LNCaP clone FGC (cell line): ENCODE results near the gene VCAN.

Experiments used
- DNase-seq: peaks from one replicate; pipeline ENCODE4 v3.0.0-alpha.2; 2011; ENCODE audit warnings: low read depth
- H3K4me3 ChIP-seq: 2 replicates; pipeline ENCODE4 v1.5.1; 2011; ENCODE audit warnings: mild to moderate bottlenecking, low read depth, low read length, control low read depth
- CTCF ChIP-seq: IDR thresholded peaks from 2 replicates; pipeline ENCODE4 v1.5.1; 2012; ENCODE audit warnings: mild to moderate bottlenecking; ENCODE audit not compliant: control insufficient read depth, insufficient read depth; ENCODE audit errors: extremely low read depth

Gene VCAN

GRCh38 chr5:83510260-83510659, 38.7 kb downstream of the VCAN start:
- H3K4me3 ChIP-seq: no peak overlapping the region
- DNase-seq: no peak
- TF ChIP-seq CTCF: no peak

DNA sequence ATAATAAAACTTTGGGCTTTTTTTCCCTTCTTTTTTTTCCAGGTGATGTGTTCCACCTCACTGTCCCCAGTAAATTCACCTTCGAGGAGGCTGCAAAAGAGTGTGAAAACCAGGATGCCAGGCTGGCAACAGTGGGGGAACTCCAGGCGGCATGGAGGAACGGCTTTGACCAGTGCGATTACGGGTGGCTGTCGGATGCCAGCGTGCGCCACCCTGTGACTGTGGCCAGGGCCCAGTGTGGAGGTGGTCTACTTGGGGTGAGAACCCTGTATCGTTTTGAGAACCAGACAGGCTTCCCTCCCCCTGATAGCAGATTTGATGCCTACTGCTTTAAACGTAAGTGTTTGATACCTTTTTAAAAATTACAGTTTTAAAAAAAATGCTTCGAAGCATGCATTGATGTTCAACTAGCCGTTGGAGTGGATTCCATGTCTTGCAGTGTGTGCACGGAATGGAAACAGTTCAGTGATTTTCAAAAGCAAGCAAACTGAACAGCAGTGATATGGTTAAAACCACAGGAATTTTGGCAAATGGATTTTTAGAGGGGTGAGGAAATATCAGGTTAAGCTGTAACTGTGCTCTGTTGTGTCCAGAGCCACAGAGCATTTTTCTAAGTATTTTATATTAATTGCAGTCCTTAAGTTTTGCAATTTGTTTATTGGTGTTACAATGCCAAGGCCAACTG, 40.7 kb downstream of the VCAN start:
- no peak for TF ChIP-seq CTCF
- H3K4me3 ChIP-seq: no peak overlapping the region
- DNase-seq: no peak

DNA sequence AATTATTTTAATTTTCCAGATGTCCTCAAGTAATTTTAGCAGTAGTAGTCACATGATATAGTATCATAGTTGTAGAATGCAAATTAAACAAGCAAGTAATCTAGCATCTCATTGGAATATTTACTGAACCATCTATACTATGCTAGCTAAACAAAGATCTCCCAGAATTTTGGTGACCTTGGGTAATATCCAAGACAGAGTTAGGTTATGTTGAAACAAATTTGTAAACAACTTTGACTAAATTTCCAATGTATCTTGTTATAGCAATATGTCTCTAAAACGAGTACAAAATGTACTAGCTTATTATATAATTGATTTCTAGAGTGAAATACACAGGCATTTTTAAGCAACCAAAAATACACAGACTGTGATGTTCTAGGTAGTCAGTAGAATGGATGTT, 41.5 kb downstream of the VCAN start:
- DNase-seq: no peak
- no peak for TF ChIP-seq CTCF
- H3K4me3 ChIP-seq: no peak overlapping the region

GRCh38 chr5:83513491-83513890, 41.9 kb downstream of the VCAN start:
- no peak for TF ChIP-seq CTCF
- H3K4me3 ChIP-seq: no peak overlapping the region
- DNase-seq: no peak

DNA sequence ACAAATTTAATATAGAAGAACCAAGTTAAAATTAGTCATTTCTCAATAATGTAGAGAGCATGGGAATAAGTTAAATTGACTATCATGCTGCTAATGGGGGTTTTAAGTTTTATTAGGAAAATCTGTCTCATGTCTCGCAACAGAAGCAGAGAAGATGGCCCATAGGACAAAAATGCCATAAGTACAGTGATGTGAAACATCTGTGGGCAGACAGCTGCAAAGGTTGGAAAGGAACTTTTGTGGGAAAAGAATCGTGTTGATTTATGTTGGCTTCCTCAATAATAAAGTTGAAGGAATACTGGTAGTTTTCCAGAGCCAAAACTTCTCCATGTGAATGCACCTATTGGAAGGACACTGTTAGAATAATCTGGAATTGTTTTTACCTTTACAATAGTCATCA, 44.8 kb downstream of the VCAN start:
- no peak for TF ChIP-seq CTCF
- DNase-seq: no peak
- H3K4me3 ChIP-seq: no peak overlapping the region

DNA sequence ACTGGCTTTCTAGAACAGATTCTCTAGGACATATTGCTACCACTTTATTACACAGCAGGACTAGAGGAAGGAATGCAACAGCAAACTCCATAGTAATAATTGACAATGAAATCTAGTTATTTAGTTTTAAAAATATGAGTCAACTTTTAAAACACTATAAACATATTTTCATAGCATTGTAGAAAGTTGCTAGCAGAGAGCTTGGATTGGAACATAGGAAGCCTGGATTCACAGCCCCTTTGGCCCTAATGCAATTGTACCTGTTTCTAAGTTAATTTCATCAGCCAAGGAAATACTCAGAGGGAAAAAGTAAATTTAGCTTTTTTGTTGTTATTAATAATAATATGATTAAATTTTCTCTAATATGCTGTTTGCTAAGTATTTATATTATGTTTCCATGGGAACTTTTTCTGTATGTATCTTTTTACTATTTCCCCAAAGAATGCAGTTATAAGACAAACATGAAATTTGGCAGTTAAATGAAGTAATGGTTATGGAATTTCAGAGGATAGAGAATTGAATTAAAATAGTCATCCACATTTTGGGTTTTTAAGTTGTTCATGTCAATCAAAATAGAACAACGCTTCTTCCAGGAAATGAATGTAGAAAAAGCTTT, 45.6 kb downstream of the VCAN start:
- DNase-seq: no peak
- TF ChIP-seq CTCF: no peak
- H3K4me3 ChIP-seq: no peak overlapping the region

DNA sequence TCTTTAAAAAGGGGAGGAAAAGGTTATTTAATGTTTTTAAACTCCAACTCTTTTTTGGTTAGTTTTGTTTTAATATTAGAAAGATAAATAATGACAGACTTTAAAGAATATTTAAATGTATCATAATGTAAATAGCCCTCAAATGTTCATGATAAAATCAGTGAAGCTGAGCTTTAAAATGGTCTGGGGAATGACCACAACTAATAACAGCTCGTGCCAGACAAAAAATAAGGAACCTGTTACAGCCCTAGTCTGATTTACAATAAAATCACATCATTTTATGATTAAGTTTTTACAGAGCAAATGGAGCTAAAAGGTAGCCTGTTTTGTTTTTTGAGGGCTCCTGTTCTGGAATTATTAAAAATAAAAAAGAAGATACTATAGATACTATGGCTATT, 46.1 kb downstream of the VCAN start:
- TF ChIP-seq CTCF: no peak
- no peak for DNase-seq
- H3K4me3 ChIP-seq: no peak overlapping the region
